Measurements from ENCODE around the gene LUZP1.

LUZP1 gene

GRCh38 chr1:23177031-23177430 is 8.4 kb upstream of the LUZP1 start:
- TF ChIP-seq YY1 (IDR thresholded peaks at IDR 0.05; ENCODE audit: insufficient read depth, insufficient read length) (no peak), ZNF274 (IDR thresholded peaks at IDR 0.05; ENCODE audit: low read depth, low read length) (no peak), SUZ12 (IDR thresholded peaks at IDR 0.05; ENCODE audit: extremely low read depth, insufficient read depth, insufficient read length) (no peak)
- Histone ChIP-seq H3K9ac (ENCODE audit: insufficient read length, low read depth) (peak overlapping the region; percentile 76), H3K36me3 (ENCODE audit: insufficient read depth, insufficient read length, low read length) (no peaks in the 10 kb centered on the region), H3K4me1 (ENCODE audit: insufficient read depth, insufficient read length) (no peaks in the 10 kb centered on the region), H3K9me3 (ENCODE audit: insufficient read depth, low read length) (no peaks in the 10 kb centered on the region), H3K4me3 (ENCODE audit: insufficient read length, low read depth) (peak overlapping the region; percentile 58), H3K27me3 (ENCODE audit: insufficient read depth, insufficient read length) (peaks cover 37% of the 10 kb centered on the region)
- no peak for DNase-seq (ENCODE audit: low read depth, low spot score)

DNA sequence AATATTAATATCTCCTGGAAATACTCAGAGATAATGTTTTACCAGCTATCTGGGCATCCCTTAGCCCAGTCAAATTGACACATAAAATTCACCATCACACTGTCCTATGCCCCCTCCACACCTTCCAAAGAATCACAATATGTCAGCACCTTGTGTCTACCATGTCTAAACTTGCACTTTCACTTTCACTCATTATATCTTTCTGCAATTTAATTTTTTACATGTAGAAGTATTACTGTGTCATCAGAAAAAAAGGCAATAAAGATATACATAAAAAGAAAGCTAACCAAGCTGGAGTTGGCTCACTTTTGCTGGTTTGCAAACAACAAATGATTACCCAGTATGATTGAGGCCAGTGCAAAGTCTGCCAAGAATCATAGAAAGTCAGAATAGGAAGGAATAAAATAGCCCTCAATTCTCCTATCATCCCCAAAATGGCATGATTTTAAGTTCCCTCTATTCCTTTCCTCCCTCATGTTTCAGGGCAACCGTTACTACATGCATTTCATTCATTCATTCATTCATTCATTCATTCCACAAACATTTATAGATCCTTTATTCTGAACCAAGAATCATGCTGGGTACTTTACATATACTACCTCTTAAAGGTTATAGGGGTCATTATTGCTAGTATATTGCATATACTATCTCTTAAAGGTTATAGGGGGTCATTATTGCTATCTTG is 5.9 kb upstream of the LUZP1 start:
- Histone ChIP-seq H3K4me1 (ENCODE audit: insufficient read depth, insufficient read length) (peaks cover 2% of the 10 kb centered on the region), H3K9me3 (ENCODE audit: insufficient read depth, low read length) (no peaks in the 10 kb centered on the region), H3K36me3 (ENCODE audit: insufficient read depth, insufficient read length, low read length) (no peaks in the 10 kb centered on the region), H3K27me3 (ENCODE audit: insufficient read depth, insufficient read length) (peaks cover 37% of the 10 kb centered on the region), H3K9ac (ENCODE audit: insufficient read length, low read depth) (no peak overlapping the region), H3K4me3 (ENCODE audit: insufficient read length, low read depth) (no peak overlapping the region)
- TF ChIP-seq ZNF274 (IDR thresholded peaks at IDR 0.05; ENCODE audit: low read depth, low read length) = no peak
- TF ChIP-seq SUZ12 (IDR thresholded peaks at IDR 0.05; ENCODE audit: extremely low read depth, insufficient read depth, insufficient read length) = no peak
- TF ChIP-seq YY1 (IDR thresholded peaks at IDR 0.05; ENCODE audit: insufficient read depth, insufficient read length) = no peak
- DNase-seq (ENCODE audit: low read depth, low spot score) = no peak

DNA sequence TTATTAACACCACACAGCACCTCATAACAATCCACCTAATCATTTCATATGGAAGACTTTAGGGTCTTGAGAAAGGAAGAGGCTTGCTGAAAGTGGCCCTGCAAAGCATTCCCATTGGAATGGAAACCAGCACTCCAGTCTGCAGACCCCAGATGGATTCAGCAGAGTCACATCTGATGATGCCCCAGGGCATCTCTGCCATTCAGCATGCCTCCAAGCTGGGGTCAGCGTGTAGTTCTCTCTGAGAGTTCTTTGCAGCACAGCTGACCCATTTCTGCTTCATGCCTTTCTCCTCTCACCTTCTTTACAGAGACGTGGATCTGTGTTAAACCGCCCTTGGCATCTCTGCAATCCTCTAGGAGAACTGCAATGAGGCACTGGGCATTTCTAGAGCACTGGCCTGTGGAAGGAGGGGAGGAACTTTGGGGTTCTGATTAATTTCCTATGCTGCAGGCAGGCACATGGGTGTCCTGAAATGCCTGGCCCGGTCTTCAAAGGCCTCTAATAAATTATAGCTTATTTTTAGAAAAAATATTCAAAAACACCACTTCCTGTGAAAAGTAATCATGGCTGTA is 2.6 kb upstream of the LUZP1 start:
- no peaks in the 10 kb centered on the region for H3K36me3 ChIP-seq (ENCODE audit: insufficient read depth, insufficient read length, low read length)
- no peaks in the 10 kb centered on the region for H3K9me3 ChIP-seq (ENCODE audit: insufficient read depth, low read length)
- H3K27me3 ChIP-seq (ENCODE audit: insufficient read depth, insufficient read length) = peaks cover 5% of the 10 kb centered on the region
- no peak overlapping the region for H3K9ac ChIP-seq (ENCODE audit: insufficient read length, low read depth)
- peaks cover 3% of the 10 kb centered on the region for H3K4me1 ChIP-seq (ENCODE audit: insufficient read depth, insufficient read length)
- no peak overlapping the region for H3K4me3 ChIP-seq (ENCODE audit: insufficient read length, low read depth)
- TF ChIP-seq YY1 (IDR thresholded peaks at IDR 0.05; ENCODE audit: insufficient read depth, insufficient read length) (no peak), SUZ12 (IDR thresholded peaks at IDR 0.05; ENCODE audit: extremely low read depth, insufficient read depth, insufficient read length) (no peak), ZNF274 (IDR thresholded peaks at IDR 0.05; ENCODE audit: low read depth, low read length) (no peak)
- no peak for DNase-seq (ENCODE audit: low read depth, low spot score)

DNA sequence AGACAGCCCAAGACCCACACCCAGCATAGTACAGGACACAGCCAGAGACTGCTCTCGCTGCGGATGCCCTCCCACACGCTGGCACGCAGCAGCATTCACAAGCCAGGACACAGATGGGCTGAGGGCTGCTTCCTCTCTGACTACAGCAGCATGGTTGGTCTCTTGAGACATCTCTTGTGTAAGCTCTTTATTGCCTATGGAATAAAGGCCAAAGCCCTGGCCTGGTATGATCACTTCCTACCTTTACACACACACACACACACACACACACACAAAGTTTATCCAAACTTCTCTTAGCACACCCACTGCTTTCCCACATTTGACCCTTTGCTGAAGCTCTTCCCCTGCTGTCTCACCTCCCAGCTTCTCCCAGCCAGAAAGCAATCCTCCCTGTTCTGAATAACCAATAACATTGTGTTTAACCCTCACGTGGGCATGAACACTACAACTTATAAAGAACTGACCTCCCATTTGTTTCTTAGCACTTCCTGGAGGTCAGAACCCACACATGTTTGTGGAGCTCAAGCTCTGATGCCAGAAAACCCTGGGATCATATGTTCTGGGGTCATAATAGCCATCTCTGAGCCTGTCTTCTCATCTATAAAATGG is 1.2 kb upstream of the LUZP1 start:
- Histone ChIP-seq H3K27me3 (ENCODE audit: insufficient read depth, insufficient read length) (no peaks in the 10 kb centered on the region), H3K9me3 (ENCODE audit: insufficient read depth, low read length) (no peaks in the 10 kb centered on the region)

GRCh38 chr1:23169195-23169575 is 529 bp upstream of the LUZP1 start:
- Histone ChIP-seq H3K9me3 (ENCODE audit: insufficient read depth, low read length) (no peaks in the 10 kb centered on the region), H3K9ac (ENCODE audit: insufficient read length, low read depth) (peak overlapping the region; percentile 57), H3K4me1 (ENCODE audit: insufficient read depth, insufficient read length) (peaks cover 3% of the 10 kb centered on the region), H3K27me3 (ENCODE audit: insufficient read depth, insufficient read length) (no peaks in the 10 kb centered on the region), H3K36me3 (ENCODE audit: insufficient read depth, insufficient read length, low read length) (no peaks in the 10 kb centered on the region), H3K4me3 (ENCODE audit: insufficient read length, low read depth) (peak overlapping the region; percentile 80)
- no peak for TF ChIP-seq YY1 (IDR thresholded peaks at IDR 0.05; ENCODE audit: insufficient read depth, insufficient read length)
- TF ChIP-seq ZNF274 (IDR thresholded peaks at IDR 0.05; ENCODE audit: low read depth, low read length) = no peak
- TF ChIP-seq SUZ12 (IDR thresholded peaks at IDR 0.05; ENCODE audit: extremely low read depth, insufficient read depth, insufficient read length) = no peak
- DNase-seq (ENCODE audit: low read depth, low spot score) = no peak

More for the DNA sequence above, 1.2 kb upstream of the LUZP1 start:
- DNase-seq (ENCODE audit: low read depth, low spot score) = no peak
- TF ChIP-seq YY1 (IDR thresholded peaks at IDR 0.05; ENCODE audit: insufficient read depth, insufficient read length) (no peak), ZNF274 (IDR thresholded peaks at IDR 0.05; ENCODE audit: low read depth, low read length) (no peak), SUZ12 (IDR thresholded peaks at IDR 0.05; ENCODE audit: extremely low read depth, insufficient read depth, insufficient read length) (no peak)
- H3K9ac ChIP-seq (ENCODE audit: insufficient read length, low read depth) = peak overlapping the region; percentile 57
- no peak overlapping the region for H3K4me3 ChIP-seq (ENCODE audit: insufficient read length, low read depth)
- H3K4me1 ChIP-seq (ENCODE audit: insufficient read depth, insufficient read length) = peaks cover 3% of the 10 kb centered on the region
- H3K36me3 ChIP-seq (ENCODE audit: insufficient read depth, insufficient read length, low read length) = no peaks in the 10 kb centered on the region

DNA sequence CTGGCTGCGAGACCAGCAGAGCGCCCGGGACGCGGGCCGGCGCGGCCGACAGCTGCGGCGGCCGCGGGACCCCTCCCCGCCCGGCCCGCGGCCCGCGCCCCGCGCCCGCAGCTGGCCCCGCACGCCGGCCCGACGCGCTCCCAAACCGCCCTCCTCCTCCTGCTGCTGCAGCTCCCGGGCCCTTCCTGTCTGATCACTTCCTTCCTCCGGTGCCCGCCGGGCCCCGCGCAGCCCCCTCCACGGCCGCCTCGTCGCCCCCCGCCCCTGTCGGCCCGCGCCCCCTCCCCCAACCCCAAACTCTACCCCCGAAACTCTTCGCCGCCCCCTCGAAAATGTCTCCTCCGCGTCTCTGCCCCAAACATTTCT is 594 bp downstream of the LUZP1 start:
- Histone ChIP-seq H3K4me1 (ENCODE audit: insufficient read depth, insufficient read length) (peaks cover 3% of the 10 kb centered on the region), H3K36me3 (ENCODE audit: insufficient read depth, insufficient read length, low read length) (no peaks in the 10 kb centered on the region), H3K27me3 (ENCODE audit: insufficient read depth, insufficient read length) (no peaks in the 10 kb centered on the region), H3K4me3 (ENCODE audit: insufficient read length, low read depth) (peak overlapping the region; percentile 80), H3K9ac (ENCODE audit: insufficient read length, low read depth) (peak overlapping the region; percentile 86), H3K9me3 (ENCODE audit: insufficient read depth, low read length) (no peaks in the 10 kb centered on the region)
- no peak for DNase-seq (ENCODE audit: low read depth, low spot score)
- TF ChIP-seq ZNF274 (IDR thresholded peaks at IDR 0.05; ENCODE audit: low read depth, low read length) = no peak
- no peak for TF ChIP-seq YY1 (IDR thresholded peaks at IDR 0.05; ENCODE audit: insufficient read depth, insufficient read length)
- no peak for TF ChIP-seq SUZ12 (IDR thresholded peaks at IDR 0.05; ENCODE audit: extremely low read depth, insufficient read depth, insufficient read length)

- no peaks in the 10 kb centered on the region for H3K27me3 ChIP-seq (ENCODE audit: insufficient read depth, insufficient read length)
- H3K4me1 ChIP-seq (ENCODE audit: insufficient read depth, insufficient read length) = peaks cover 3% of the 10 kb centered on the region
- H3K9ac ChIP-seq (ENCODE audit: insufficient read length, low read depth) = peak overlapping the region; percentile 87
- H3K36me3 ChIP-seq (ENCODE audit: insufficient read depth, insufficient read length, low read length) = no peaks in the 10 kb centered on the region
- TF ChIP-seq YY1 (IDR thresholded peaks at IDR 0.05; ENCODE audit: insufficient read depth, insufficient read length) = no peak
- no peaks in the 10 kb centered on the region for H3K9me3 ChIP-seq (ENCODE audit: insufficient read depth, low read length)
- H3K4me3 ChIP-seq (ENCODE audit: insufficient read length, low read depth) = peak overlapping the region; percentile 80
- peak; percentile 18 for DNase-seq (ENCODE audit: low read depth, low spot score)
Observed at GRCh38 chr1:23167353-23168078, 1.1 kb downstream of the LUZP1 start.
